ENCODE results near the gene ZDHHC14.

- no peak for TF ChIP-seq CTCF (IDR thresholded peaks at IDR 0.05; ENCODE audit: low read depth, low read length)
- no peak for TF ChIP-seq POLR2A (IDR thresholded peaks at IDR 0.05; ENCODE audit: extremely low read depth, insufficient read length)
- TF ChIP-seq MYC (IDR thresholded peaks at IDR 0.05; ENCODE audit: low read depth, low read length), result no peak
- TF ChIP-seq, protein P1, sequence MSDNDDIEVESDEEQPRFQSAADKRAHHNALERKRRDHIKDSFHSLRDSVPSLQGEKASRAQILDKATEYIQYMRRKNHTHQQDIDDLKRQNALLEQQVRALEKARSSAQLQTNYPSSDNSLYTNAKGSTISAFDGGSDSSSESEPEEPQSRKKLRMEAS (IDR thresholded peaks at IDR 0.05; ENCODE audit: low read depth, low read length), result no peak
Observed at GRCh38 chr6:157533048-157533871, 152.3 kb downstream of the ZDHHC14 start.

Measured in NB4 (cell line).